Measurements from ENCODE around the gene KHDRBS1.
"Not testable (repeated sequence)": the region's sequence is repeated elsewhere in the genome, so short reads cannot be mapped to it uniquely, and the experiment has no call there.

Gene KHDRBS1

GRCh38 chr1:32066489-32066873 is 52.8 kb downstream of the KHDRBS1 start:
- peak in 2 of 5 experiments; percentile 19 to 52 for DNase-seq

DNA sequence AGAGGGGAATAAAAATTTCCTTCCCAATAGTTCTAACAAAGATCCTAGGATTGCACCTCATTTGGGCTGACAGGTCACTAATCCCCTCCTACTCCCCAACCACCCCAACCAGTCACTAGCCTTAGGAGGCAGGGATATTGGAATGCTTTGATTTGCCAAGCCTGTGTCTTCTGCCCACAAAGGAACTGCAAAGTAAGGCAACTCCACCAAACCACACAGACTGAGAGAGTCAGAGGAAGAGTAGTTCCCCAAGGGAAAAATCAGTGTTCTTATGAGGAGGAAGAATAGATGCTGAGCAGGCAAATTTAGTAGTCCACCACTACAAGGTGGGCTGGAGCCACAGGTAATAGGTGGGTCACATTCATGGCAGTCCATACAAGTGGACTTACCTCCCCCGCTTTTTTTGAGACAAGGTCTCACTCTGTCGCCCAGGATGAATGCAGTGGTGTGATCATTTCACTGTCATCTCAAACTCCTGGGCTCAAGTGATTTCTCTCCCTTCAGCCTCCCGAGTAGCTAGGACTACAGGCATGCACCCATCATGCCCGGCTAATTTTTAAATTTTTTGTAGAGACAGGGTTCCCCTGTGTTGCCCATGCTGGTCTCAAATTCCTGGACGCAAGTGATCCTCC is 55.4 kb downstream of the KHDRBS1 start:
- no peak for DNase-seq

GRCh38 chr1:32071758-32072621 is 58.3 kb downstream of the KHDRBS1 start:
- no peak for DNase-seq

DNA sequence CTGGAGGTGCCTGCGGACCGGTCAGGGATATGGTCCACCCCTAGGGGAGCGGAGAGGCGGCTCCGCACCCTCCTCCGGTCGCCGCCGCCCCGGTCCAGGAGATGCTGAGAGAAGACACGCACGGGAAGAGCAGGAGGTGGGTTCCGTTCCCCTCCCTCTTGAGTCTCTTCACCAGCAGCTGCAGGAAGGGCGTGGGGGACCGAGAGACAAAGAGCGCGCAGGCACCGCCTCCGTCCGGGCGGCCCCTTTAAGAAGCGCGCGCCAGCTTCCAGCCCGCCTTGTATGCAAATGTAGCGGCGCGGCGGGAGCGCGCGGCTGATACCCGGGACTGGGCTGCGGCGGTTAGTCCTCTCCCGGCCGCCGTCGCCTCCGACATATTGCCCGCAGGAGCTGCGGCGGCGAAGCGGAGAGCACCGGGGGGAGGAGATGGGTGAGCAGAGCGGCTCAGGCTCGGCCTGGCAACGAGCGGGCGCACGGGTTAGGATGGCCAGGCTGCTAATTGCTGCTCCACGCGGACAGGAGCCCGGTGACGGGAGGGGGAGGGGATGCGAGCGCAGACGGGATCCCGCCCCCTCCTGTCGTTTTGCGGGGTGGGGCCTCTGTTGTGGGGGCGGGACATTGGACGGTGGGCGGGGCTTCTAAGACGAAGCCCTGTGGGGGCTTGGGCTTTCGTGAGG is 59.1 kb downstream of the KHDRBS1 start, which contains the start of gene TMEM39B:
Gene TMEM39B (plus strand): TSS at position 318 of the 677 bp plus-strand sequence. CDS start 109 bp downstream, at position 427.
- DNase-seq = peak; percentile 87 to 98 (median 90)

DNA sequence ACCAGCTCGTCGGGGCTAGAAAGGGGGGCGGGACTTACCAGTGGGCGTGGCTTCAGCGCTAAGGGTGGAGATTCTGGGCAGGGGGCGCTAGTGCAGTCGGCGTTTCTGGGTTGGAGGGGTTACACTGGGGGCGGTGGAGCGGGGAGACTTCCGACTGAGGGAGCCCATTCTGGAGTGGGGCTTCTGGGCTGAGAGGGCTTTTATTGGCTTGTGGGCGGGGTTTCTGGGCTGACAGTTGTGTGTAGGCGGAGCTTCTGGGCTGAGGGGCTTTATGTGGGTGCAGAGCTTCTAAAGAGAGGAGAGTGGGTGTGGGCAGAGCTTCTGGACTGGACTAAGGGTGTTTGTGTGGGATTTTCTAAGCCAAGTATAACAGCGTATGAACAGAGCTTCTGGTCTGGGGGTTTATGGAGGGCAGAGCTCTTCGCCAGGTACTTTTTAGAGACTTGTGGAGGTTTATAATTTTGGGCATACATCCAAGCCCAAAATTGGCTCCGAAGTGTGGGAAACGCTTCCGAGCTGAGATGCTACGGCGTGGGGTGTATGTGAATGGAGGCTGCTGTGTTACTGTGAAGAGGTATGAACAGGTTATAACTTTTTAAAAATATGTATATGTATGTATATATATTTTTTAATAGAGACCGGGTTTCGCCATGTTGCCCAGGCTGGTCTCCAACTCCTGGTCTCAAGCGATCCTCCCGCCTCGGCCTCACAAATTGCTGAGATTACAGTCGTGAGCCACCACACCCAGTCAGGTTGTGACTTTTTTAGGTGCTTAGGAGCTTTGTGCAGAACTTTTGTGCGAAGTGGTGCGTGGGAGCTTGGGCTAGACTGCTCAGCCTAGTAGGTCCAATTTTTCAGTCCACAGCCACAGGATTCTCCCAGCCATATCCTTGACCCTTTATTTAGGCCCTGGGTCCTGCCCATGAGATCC is 59.9 kb downstream of the KHDRBS1 start:
- DNase-seq = no peak

DNA sequence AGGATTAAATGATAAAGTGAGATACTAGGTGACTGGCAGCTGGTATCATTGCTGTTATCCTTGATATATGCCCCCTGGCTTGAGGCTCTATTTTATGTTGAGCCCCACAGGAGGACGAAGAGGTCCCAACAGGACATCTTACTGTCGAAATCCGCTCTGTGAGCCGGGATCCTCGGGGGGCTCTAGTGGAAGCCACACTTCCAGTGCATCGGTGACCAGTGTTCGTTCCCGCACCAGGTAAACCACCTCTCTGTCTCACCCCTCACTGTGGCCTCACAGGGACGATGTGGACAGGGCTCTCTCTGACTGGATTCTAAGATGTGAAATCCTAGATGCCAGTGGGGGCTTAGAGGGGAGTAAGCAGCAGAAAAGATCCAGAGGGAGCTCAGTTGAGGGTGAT is 61.2 kb downstream of the KHDRBS1 start:
- no peak for DNase-seq

DNA sequence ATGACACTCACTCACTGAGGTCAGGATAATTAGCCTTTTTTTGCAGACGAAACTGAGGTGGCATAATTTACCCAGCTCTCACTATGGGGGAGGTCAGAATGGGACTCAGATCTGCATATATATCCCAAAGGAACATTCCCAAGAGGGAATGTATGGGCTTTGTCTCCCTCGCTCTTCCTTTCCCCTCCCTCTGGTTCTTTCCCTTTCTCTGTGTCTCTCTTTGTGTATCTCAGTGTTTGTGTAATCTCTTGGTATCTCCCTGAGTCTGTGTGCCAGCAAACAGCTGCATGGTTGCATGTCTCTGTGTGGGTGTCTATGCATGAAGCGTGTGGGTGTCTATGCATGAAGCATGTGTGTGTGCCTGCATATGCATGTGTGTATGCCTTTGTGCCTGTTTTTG is 63.8 kb downstream of the KHDRBS1 start:
- DNase-seq = no peak

DNA sequence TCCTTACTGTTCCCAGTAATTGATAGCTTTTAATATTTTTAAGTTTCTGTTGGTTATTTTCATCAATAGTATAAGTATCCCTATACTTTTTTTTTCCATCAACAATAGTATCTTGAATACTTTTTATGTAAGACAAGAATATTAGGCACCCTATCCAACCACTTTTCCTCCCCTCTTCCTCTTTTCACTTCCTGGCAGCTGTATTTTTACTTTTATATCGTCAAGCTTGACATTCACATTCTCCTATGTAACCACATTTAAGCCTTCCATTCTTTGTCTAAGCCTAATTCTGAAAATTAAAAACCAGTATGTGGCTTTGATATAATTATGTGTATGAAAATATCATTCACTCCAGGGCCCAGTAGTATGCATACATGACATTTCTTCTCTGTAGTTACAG is 68.4 kb downstream of the KHDRBS1 start:
- DNase-seq = no peak

GRCh38 chr1:32086381-32086780 is 72.7 kb downstream of the KHDRBS1 start:
- not testable (repeated sequence) for DNase-seq

DNA sequence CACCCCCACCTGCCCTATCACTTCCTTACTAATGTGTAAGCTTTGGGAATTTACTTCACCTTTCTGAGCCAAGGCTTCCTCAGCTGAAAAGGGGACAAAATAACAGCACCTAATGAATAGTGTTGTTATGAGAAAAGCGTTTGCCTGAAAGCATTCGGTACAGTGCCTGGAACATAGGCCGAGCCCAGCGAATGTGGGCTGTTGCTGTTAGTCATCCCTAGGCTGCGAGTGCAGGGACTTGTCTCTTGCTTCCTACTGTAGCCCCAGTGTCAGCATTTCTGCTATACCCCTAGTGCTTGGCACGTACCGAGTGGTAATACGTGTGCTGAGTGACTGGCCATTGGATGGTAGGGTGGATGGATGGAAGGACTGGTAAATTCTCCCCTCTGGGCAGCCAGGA is 77.5 kb downstream of the KHDRBS1 start:
- no peak for DNase-seq

DNA sequence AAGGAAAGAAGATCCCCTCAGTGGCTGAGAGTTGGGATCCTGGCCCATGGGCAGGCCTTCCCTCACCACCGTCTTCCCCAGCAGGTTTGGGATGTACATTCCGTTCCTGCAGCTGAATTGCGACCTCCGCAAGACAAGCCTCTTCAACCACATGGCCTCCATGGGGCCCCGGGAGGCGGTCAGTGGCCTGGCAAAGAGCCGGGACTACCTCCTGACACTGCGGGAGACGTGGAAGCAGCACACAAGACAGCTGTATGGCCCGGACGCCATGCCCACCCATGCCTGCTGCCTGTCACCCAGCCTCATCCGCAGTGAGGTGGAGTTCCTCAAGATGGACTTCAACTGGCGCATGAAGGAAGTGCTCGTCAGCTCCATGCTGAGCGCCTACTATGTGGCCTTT is 77.9 kb downstream of the KHDRBS1 start:
- no peak for DNase-seq

Data from T-helper 2 cell (primary cell).